HG03378 (cell line): ENCODE data around the gene DMTF1.
"Not testable (repeated sequence)": the region's sequence is repeated elsewhere in the genome, so short reads cannot be mapped to it uniquely, and the experiment has no call there.

Source experiments
- ATAC-seq: cut with Tn5 transposase; IDR thresholded peaks from one replicate; pipeline ENCODE4 v1.9.1; 2021; ENCODE audit warnings: mild to moderate bottlenecking, moderate library complexity; ENCODE audit not compliant: unreplicated experiment

Gene DMTF1

DNA sequence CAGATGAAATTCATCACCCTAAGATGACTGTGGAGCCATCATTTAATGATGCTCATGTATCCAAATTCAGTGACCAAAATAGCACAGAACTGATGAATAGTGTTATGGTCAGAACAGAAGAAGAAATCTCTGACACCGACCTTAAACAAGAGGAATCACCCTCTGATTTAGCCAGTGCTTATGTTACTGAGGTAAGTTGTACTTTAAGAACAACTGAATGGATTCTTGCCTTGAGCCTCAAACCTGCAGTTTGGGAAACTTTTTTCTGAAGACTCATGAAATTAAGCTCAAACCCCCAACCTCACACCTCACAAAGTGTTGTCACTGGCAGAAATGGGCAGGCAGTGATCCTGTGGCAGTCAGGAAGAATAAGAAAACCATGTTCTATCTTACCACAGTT is 41.7 kb downstream of the DMTF1 start:
- ATAC-seq = no peak

DNA sequence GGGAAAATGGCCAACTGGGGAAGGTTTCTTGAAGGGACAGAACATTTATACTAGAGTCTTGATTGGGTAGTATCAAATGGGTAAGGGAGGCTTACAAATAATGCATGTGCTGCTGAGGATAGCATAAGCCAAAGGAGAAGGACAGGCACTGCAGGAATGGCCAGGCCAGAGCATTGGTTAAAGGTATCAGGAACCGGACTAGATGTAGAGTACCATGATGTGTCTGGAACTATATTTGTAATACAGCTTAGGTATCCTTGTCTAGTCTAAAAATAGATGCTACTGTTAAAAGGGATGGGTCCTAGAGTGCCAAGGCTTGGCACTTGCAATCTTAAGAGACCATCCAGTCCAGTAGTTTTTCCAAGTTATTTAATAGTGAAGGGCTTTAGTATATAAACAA is 47.0 kb downstream of the DMTF1 start:
- no peak for ATAC-seq

DNA sequence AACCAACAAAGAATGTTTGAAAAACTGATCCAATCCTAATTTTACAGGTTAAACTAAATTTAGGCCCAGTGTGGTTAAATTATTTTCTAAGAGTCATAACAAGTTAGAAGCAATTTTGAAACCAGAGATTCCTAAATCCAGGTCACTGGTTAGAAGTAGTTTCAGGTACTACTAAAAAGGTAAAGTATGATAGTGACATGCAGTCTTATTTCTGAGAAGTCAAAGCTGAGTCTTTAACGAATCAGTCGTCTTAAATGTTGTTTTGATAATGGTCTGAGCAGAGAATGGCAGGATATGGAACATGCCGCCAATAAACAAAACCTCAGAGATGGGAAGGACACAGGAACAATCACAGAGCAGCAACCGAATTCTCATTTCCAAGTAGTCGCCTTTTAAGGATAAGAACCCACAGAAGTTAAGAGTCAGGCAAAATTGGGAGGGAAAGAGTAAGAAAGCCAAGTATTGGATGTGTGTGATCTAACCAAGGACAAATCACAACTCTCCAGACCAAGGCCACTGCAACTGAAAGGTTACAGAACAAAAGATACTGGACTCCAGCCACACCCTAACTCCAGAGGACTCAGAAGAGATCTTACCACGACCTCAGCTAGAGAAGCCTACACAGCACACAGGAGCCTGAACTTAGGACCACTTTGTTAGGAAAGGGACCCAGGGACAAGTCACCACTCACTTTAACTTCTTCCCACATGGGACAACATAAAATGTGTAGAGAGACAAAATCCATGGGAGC is 47.6 kb downstream of the DMTF1 start:
- ATAC-seq = no peak

DNA sequence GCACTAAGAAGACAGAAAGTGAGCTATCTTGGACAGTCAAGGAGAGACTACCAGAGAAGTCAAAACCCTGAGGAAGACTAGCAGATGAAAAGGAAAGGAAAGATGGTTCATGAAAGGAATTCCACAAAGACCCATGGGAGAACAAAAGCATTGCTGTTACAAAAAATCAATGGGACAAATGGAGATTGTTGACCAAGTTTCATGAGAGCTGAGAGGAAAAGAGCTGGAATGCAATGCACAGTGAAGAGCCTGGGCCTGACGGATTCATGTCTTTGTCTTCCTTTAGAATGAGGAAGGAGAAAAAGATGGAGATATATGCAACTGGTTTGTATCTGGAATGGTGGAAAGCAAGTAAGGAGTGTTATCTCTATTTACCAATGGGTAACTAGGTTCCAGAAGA is 50.0 kb downstream of the DMTF1 start:
- ATAC-seq = no peak

DNA sequence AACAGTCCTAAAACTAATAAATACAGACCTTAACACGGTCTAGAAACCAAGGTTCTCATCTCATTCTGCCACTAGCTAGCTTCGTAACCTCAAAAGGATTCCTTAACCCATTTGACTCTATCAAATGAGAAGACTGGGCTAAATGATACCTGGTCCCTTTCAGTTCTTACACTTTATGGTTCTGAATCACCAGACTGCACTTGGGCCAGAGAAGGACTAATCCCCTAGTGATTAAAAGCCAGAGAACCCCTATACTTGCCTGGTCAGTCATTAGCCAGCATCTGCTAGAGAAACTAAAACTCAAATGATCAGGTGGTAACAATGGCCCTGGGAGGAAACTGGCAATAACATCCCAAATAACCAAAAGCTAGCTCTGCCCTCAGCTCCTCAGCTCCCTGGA is 50.5 kb downstream of the DMTF1 start:
- no peak for ATAC-seq

DNA sequence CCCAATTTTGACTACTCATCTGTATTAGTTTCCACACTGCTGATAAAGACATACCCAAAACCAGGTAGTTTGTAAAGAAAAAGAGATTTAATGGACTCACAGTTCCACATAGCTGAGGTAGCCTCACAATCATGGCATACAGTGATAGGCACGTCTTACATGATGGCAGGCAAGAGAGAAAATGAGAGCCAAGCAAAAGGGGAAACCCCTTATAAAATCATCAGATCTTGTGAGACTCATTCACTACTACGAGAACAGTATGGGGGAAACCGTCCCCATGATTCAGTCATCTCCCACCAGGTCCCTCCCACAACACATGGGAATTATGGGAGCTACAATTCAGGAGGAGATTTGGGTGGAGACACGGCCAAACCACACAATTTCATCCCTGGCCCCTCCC is 51.7 kb downstream of the DMTF1 start:
- ATAC-seq = not testable (repeated sequence)

DNA sequence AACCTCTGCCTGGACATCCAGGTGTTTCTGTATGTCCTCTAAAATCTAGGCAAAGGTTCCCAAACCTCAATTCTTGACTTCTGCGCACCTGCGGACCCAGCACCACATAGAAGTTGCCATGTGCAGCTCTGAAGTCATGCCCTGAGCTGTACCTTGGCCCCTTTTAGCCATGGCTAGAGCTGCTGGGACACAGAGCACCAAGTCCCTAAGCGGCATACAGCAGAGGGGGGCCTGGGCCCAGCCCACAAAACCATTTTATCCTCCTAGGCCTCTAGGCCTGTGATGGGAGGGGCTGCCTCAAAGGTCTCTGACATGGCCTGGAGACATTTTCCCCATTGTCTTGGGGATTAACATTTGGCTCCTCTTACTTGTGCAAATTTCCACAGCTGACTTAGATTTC is 52.7 kb downstream of the DMTF1 start:
- ATAC-seq = no peak

DNA sequence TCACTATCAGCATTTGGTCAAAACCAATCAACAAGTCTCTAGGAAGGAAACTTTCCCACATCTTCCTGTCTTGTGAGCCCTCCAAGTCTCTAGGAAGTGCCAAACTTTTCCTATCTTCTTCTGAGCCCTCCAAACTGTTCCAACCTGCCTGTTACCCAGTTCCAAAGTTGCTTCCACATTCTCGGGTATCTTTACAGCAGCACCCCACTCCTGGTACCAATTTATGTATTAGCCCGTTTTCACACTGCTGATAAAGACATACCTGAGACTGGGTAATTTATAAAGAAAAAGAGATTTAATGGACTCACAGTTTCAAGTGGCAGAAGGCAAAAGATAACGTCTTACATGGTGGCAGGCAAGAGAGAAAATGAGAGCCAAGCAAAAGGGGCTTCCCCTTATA is 53.4 kb downstream of the DMTF1 start:
- not testable (repeated sequence) for ATAC-seq

DNA sequence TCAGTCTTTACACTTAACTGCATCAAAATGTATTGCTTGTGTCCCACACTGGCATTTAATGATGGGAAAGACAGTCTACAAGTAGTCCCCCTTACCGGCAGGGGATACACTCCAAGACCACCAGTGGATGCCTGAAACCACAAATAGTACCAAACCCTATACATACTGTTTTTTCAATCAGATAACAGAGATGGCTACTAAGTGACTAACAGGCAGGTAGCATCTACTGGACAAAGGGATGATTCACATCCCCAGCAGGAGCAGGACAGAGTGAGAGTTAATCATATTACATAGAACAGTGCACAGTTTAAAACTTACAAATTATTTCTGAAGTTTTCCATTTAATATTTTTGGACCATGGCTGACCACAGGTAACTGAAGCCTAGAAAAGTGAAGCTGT is 54.1 kb downstream of the DMTF1 start:
- ATAC-seq = no peak

DNA sequence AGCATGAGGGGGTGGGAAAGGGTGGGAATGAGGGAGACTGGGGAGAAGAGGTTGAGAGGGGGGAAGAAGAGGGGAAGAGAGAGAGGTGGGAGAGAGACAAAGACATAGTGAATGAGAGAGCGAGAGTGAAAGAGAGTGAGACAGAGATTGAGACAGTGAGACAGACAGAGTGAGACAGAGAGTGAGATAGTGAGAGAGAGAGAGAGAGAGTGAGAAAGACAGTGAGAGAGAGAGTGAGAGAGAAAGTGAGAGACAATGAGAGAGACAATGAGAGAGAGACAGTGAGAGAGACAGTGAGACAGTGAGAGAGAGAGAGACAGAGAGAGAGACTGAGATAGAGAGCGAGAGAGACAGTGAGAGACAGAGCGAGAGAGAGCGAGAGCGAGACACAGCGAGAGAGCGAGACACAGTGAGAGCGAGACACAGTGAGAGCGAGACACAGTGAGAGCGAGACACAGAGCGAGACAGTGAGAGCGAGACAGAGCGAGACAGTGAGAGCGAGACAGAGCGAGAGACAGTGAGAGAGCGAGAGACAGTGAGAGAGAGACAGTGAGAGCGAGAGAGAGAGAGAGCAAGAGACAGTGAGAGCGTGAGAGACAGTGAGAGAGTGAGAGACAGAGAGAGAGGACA is 57.2 kb downstream of the DMTF1 start:
- ATAC-seq = no peak

DNA sequence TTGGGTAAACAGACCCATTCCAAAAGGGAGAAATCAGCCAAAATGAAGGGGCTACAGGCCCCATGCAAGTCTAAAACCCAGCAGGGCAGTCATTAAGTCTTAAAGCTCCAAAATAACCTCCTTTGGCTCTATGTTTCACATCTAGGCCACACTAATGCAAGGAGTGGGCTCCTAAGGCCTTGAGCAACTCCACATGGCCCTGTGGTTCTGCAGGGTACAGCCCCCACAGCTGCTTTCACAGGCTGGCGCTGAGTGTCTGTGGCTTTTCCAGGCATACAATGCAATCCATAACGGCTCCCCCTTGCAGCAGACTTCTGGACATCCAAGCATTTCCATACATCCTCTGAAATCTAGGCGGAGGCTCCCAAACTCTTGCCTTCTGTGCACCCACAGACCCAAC is 58.3 kb downstream of the DMTF1 start:
- no peak for ATAC-seq

DNA sequence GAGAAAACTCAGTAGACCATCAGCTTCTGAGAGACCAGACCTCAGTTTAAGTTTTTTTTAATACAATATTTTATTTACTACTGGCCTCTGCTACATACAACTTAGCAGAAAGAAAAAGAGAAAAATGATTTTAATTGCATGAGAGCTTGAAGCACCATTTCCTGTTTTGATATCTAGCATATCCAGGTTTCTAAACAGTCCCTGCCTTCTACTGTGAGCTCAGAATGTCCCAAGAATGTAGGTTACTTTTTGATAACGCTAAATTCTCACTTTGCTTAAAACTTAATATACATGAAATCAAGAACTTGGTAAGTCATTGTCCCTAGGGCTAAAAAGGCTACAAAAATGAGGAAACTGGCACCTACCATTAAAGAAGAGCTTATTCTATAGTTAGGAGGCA is 60.2 kb downstream of the DMTF1 start:
- no peak for ATAC-seq

DNA sequence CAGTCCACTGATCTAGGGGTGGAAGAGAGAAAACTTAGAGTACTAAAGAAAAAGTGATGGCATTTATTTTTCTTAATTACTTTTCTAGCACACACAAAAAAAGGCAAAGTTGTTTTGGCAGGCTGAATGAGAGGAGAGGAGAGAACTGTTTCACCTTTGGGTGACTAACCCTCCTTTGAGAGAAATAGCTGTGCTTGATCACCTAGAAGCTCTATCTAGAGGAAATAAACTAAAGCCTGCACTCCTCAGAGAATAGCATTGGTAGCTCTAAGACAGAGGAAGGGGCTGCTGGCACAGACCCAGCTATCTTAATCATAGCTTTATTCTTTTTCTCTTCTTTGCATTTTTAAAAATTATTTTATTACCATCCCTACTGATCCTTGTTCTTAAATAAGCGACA is 61.0 kb downstream of the DMTF1 start:
- no peak for ATAC-seq

DNA sequence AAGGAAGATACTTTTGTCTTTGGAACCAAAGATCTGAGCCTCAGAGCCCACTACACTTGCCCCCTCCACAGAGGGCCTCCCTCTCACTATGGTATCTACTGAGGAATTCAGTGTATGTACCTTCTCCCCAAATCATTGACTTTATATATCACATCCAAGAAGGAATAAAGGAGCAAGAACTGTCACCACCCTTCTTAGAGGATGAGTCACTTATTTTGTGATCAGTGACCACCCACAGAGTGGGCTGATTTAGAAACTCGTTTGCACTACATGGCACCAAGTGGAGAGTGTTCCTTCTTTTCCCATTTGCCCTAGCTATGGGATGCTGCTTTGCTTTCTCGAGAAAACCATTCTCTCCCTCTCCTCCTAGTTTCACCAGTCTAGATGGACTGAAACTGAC is 61.6 kb downstream of the DMTF1 start:
- ATAC-seq = no peak

DNA sequence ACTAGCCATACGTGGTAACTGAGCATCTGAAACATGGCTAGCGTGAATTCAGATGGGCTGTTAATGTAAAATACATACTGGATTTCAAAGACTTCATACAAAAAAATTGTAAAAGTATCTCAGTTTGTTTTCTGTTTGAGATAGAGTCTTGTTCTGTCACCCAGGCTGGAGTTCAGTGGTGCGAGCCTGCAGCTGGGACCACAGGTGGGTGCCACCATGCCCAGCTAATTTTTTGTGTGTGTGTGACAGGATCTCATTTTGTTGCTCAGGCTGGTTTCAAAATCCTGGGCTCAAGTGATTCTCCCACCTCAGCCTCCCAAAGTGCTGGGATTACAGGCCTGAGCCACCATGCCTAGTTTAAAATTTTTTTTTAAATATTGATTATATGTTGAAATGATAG is 62.8 kb downstream of the DMTF1 start:
- ATAC-seq = no peak

DNA sequence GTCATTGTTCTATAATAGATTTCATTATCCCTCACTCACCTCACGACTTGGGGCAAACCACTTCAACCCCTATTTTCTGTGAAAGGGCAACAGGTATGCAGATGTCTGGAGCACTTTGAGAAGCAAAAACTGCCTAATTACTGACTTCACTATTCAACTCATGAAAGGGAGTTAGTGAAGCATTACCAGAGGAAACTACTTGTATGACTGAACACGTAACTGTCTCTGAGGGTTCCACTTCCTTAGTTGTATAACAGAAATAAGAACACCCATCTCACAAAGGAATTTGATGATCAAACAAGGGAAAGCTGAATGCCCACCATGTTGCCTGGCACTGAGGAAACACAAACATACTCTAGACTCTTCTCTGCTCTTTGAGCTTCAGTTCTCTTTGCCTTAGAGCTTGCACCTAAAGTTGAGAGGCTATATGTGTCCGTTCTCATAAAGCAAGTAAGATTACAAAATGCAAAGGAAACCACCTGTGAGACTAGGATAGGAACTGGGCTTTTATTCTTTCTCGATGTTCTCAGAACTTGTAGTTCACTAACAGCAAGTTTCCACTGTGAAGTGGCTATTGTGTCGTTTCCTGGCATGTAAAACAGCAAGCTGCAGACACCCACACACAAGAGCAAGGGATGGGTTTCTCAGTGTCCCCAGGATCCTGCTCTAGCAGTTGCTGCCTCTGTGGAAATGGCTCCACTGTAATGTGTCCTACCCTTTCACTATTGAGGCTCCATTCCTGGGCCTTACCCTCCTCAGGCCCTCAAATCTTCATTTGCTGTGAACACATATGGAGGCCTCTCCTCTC is 64.7 kb downstream of the DMTF1 start:
- peak; percentile 70 for ATAC-seq

DNA sequence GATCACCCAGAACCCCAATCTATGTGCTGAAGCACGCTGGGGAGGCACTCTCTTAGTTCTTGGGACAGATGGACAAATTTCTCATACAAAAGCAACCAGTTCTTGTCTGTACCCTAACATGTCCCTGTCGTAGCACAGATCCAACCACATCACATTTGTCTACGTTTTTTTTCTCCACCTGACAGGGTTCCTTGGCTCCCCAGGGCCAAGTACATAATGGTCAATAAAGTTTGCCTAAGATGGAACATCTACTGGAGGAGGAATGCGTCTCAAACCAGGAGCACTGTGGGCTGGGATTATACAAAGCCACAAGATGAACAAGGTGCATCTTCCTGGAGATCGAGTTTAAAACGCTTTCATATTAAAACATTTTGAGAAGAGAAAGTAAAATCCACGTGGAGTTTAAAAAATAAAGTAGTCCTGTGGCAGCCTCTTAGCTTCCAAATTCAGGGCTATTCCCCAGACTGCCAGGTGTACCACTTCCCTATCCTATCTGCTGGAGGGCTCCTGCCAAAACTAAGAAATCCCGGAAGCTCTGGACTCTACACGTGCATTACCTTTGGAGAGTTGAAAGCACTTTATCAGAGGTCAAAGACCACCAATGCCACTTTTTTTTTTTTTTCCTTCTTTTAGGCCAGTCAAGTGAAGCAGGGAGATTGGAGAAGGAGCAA is 65.9 kb downstream of the DMTF1 start:
- no peak for ATAC-seq

DNA sequence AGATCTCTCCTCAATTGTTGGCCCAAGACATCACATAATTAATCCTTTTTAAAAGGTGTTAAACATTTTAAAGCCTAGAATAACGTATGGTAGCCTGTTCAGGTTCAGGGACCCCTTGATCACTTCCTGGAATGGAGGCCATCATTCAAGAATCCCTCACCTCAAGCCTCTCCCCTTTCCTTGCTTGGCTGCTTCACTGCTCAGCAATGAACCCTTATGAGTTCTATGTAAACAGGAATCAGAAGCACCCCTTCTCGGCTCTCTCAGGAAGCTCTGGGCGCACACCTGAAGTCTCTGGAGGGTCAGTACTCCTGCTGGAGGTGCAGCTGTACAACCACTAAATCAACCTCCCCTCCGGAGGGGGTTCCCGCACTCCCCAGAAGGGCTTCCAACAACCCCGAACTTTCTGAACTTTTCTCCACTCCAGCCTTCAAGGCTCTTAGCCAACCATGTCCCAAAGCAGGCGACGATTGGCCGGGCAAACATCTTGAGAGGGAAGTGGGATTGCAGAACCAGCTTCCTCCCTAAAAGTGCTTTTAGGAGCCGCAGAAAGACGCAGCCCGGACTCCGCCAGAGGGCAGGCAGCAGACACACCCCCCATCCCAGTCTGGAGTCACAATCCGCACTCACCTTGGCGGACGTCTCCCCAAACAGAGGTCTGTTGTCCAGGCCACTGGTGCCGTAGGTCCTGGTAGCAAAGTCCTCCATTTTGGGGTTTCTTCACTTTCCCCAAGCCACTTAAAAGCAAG is 66.7 kb downstream of the DMTF1 start:
- no peak for ATAC-seq

DNA sequence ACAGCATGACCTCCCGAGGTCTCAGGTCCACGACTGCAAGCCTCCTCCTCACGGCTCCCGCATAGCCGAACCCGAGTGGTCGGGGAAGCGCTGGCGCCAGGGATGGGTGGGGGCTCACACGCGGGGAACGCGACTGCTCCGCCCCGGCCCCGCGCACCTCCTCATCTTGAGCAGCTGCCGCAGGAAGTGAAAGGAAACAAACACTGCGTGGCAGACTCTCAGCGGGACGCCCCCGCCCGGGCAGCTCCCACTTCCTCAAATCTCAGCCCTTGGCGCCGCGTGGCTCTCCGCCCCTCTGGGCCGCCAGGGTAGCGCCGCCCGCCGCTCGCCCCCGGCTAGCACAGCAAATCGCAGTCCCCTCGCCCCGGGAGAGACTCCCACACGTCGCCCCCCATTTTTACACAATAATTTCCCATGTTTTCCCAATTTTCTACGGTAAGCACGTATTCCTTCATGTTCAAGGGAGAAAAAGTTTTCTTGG is 67.3 kb downstream of the DMTF1 start, which contains the start of gene TMEM243:
Gene TMEM243, minus strand, starts transcription at position 188 of the 481 bp plus-strand sequence. CDS start 229 bp downstream, outside the sequence.
- ATAC-seq = peak; percentile 42

DNA sequence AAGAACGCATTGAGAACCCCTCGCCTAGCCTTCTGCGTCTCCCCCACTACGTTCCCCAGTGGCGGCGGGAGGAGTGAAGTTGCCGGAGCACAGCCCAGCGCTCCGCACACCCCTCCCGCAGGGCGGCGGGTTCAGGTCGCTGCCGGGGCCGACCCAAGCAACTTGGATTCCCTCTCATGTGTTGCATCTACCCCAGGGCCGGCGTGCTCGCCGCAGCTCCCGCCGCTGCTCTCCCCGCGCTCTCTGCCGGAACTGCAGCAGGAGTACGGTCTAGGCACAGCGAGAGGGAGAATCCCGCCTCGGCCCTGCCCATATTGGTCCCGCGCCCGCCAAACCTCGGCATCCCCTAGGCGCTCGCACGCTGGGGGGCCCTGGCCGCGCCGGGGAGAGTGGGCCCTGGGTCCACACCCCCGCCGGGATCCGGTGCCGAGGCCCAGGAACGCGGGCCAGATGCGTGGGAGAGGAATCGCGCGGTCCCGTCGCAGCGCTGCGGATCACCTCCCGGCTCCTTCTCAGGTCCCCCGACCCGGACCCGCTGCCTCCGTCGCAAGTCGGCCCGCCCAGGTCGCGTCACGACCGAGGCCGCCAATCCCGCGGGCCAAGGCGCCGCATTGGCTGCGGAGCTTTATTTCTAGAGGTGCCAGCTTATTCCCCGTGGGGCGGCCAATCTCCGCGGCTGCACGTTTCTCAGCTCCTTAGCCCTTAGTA is 67.9 kb downstream of the DMTF1 start:
- ATAC-seq = peak; percentile 25
